Skeletal muscle satellite cell (primary cell): ENCODE data around the gene SIN3B.
A peak's percentile ranks its signal among the peaks of the same experiment; 100 is the strongest.

Source experiments
- H3K27me3 ChIP-seq: 2 replicates; pipeline ENCODE4 v1.7.0; 2013; ENCODE audit warnings: low read length; ENCODE audit not compliant: control insufficient read depth, insufficient read depth
- H3K36me3 ChIP-seq: 2 replicates; pipeline ENCODE4 v1.7.0; 2013; ENCODE audit warnings: mild to moderate bottlenecking, control low read depth, low read length; ENCODE audit not compliant: insufficient read depth
- H3K4me1 ChIP-seq: 2 replicates; pipeline ENCODE4 v1.7.0; 2013; ENCODE audit warnings: low read length; ENCODE audit not compliant: control insufficient read depth, insufficient read depth
- H3K4me2 ChIP-seq: 2 replicates; pipeline ENCODE4 v1.7.0; 2013; ENCODE audit warnings: mild to moderate bottlenecking, low read length
- H3K4me3 ChIP-seq: 2 replicates; pipeline ENCODE4 v1.7.0; 2013; ENCODE audit warnings: low read length
- H3K9ac ChIP-seq: 2 replicates; pipeline ENCODE4 v1.7.0; 2013; ENCODE audit warnings: mild to moderate bottlenecking, low read depth, low read length, moderate library complexity
- H3K9me3 ChIP-seq: replicated peaks from 2 replicates; pipeline ENCODE4 v1.7.0; 2013; ENCODE audit warnings: mild to moderate bottlenecking, control low read depth, low read length

Gene SIN3B

DNA sequence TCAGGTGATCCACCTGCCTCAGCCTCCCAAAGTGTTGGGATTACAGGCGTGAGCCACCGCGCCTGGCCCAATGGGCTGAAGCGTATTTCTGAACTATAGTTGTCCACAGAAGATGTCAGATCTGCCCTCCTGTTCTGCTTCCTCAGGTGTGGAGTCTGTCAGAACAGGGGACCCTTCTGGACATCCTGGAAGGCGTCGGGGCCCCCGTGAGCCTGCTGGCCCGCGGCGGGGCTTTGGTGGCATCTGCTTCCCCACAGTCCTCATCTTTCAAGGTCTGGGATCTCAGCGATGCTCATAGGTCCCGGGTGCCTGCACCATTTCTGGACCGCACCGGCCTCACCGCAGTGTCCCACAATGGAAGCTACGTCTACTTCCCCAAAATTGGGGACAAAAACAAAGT lies 29.5 kb upstream of the SIN3B start:
- Histone ChIP-seq H3K36me3 (no peaks in the 10 kb centered on the region), H3K27me3 (peaks cover 3% of the 10 kb centered on the region), H3K9me3 (peaks cover 3% of the 10 kb centered on the region), H3K4me3 (no peak overlapping the region), H3K4me2 (no peak overlapping the region), H3K9ac (no peak overlapping the region), H3K4me1 (no peaks in the 10 kb centered on the region)

- Histone ChIP-seq H3K4me2 (no peak overlapping the region), H3K27me3 (peaks cover 7% of the 10 kb centered on the region), H3K4me3 (no peak overlapping the region), H3K9ac (no peak overlapping the region), H3K36me3 (no peaks in the 10 kb centered on the region), H3K4me1 (no peaks in the 10 kb centered on the region), H3K9me3 (no peaks in the 10 kb centered on the region)
Observed at GRCh38 chr19:16801600-16802013, 27.6 kb upstream of the SIN3B start.

- Histone ChIP-seq H3K36me3 (no peaks in the 10 kb centered on the region), H3K9me3 (no peaks in the 10 kb centered on the region), H3K27me3 (peaks cover 7% of the 10 kb centered on the region), H3K4me1 (no peaks in the 10 kb centered on the region), H3K9ac (no peak overlapping the region), H3K4me3 (no peak overlapping the region), H3K4me2 (no peak overlapping the region)
Observed at GRCh38 chr19:16804176-16804575, 25.0 kb upstream of the SIN3B start.

GRCh38 chr19:16807549-16808284 lies 21.5 kb upstream of the SIN3B start:
- Histone ChIP-seq H3K9ac (no peak overlapping the region), H3K9me3 (no peaks in the 10 kb centered on the region), H3K4me2 (no peak overlapping the region), H3K4me3 (no peak overlapping the region), H3K36me3 (no peaks in the 10 kb centered on the region), H3K27me3 (peaks cover 7% of the 10 kb centered on the region), H3K4me1 (no peaks in the 10 kb centered on the region)

- Histone ChIP-seq H3K4me1 (no peaks in the 10 kb centered on the region), H3K9ac (no peak overlapping the region), H3K4me2 (no peak overlapping the region), H3K36me3 (no peaks in the 10 kb centered on the region), H3K4me3 (no peak overlapping the region), H3K9me3 (peaks cover 13% of the 10 kb centered on the region), H3K27me3 (peaks cover 3% of the 10 kb centered on the region)
Observed at GRCh38 chr19:16814526-16815100, 14.6 kb upstream of the SIN3B start.

GRCh38 chr19:16820056-16820455 lies 9.1 kb upstream of the SIN3B start:
- Histone ChIP-seq H3K9ac (no peak overlapping the region), H3K4me1 (peaks cover 18% of the 10 kb centered on the region), H3K4me3 (no peak overlapping the region), H3K36me3 (no peaks in the 10 kb centered on the region), H3K9me3 (peaks cover 8% of the 10 kb centered on the region), H3K27me3 (peaks cover 3% of the 10 kb centered on the region), H3K4me2 (no peak overlapping the region)

- Histone ChIP-seq H3K4me1 (peaks cover 24% of the 10 kb centered on the region), H3K4me3 (no peak overlapping the region), H3K4me2 (no peak overlapping the region), H3K36me3 (no peaks in the 10 kb centered on the region), H3K9me3 (no peaks in the 10 kb centered on the region), H3K27me3 (peaks cover 6% of the 10 kb centered on the region), H3K9ac (no peak overlapping the region)
Observed at GRCh38 chr19:16821081-16821480, 8.1 kb upstream of the SIN3B start.

GRCh38 chr19:16822648-16823047 lies 6.5 kb upstream of the SIN3B start:
- Histone ChIP-seq H3K4me2 (no peak overlapping the region), H3K4me1 (peaks cover 24% of the 10 kb centered on the region), H3K27me3 (peaks cover 5% of the 10 kb centered on the region), H3K4me3 (no peak overlapping the region), H3K9me3 (no peaks in the 10 kb centered on the region), H3K36me3 (no peaks in the 10 kb centered on the region), H3K9ac (no peak overlapping the region)

- Histone ChIP-seq H3K27me3 (peaks cover 5% of the 10 kb centered on the region), H3K9ac (peak overlapping the region; percentile 41), H3K4me2 (peak overlapping the region; percentile 85), H3K4me3 (peak overlapping the region; percentile 62), H3K4me1 (peaks cover 24% of the 10 kb centered on the region), H3K36me3 (no peaks in the 10 kb centered on the region), H3K9me3 (no peaks in the 10 kb centered on the region)
Observed at GRCh38 chr19:16824658-16825311, 4.4 kb upstream of the SIN3B start.

DNA sequence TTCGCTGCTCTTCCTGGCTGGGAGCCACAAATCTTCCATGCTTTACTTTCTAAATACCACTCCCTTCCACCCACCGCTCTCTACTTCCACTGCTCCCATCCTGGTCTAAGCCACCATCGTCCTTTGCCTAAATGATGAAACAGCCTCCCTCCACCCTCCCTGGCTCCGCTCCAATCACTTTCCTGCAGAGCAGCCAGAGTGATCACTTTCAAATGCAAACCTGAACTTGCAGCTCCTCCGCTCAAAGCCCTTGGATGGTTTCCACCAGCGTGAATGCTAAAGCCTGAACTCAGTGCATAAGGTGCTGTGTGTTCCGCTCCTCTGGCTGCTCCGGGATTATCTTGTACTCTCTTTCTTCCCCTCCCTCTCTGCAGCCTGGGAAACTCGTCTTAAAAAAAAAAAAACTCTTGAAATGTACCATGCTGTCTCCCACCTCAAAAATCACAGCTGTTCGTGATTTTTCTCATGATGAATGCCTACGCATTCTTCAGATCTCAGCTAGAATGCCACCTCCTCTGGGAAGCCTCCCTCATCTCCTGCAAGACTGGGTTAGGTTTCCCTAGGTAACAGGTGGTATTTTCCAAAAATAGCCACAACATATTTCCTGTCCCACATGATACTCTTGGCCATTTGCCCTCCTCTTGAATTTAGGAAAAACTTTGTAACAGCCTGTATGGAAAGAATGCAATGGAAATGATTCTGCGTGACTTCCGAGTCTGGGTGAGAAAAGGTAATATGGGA lies 3.7 kb upstream of the SIN3B start:
- peak overlapping the region; percentile 41 for H3K9ac ChIP-seq
- peak overlapping the region; percentile 62 for H3K4me3 ChIP-seq
- H3K36me3 ChIP-seq, result no peaks in the 10 kb centered on the region
- H3K27me3 ChIP-seq, result peaks cover 5% of the 10 kb centered on the region
- peak overlapping the region; percentile 85 for H3K4me2 ChIP-seq
- no peaks in the 10 kb centered on the region for H3K9me3 ChIP-seq
- H3K4me1 ChIP-seq, result peaks cover 27% of the 10 kb centered on the region

DNA sequence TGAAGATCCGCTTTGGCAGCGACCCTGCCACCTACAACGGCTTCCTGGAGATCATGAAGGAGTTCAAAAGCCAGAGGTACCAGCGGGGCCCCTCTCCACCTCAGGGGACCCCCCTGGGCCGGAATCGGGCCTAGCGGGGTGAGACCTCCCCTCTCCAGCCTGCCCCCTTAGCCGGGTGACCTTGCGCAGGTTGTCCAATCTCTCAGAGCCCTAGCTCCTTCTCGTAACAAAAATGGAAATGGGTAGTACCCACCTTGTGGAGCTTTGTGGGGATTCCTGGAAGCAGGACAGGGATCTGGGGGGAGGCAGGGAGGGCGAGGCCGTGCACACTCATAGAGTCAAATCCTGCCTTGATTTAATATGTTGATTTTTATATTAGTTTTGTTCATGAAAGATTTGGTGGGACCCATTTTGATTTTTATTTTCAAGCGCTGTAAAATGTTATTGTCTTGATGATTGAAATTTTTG lies 658 bp downstream of the SIN3B start:
- Histone ChIP-seq H3K36me3 (peaks cover 29% of the 10 kb centered on the region), H3K9me3 (no peaks in the 10 kb centered on the region), H3K4me1 (peaks cover 23% of the 10 kb centered on the region), H3K27me3 (peaks cover 5% of the 10 kb centered on the region), H3K9ac (peak overlapping the region; percentile 89), H3K4me3 (peak overlapping the region; percentile 90), H3K4me2 (peak overlapping the region; percentile 89)
